Gastroesophageal sphincter (tissue), 3 donors: ENCODE data around the gene CELF2.

Source experiments
- CTCF ChIP-seq, 4 experiments: fragments of 200-600 bp in 2 of 4; fragments of 450-650 bp in 2 of 4; sonication (generic) in 1 of 4; IDR thresholded peaks; one replicate each; pipeline ENCODE4 v1.5.1; 2017 to 2019; ENCODE audit warnings: antibody characterized with exemption in 4 of 4, mild to moderate bottlenecking in 2 of 4, moderate library complexity in 2 of 4
- EP300 ChIP-seq: sonication (generic); formaldehyde crosslinking; IDR thresholded peaks from one replicate; pipeline ENCODE4 v1.6.1; 2017; ENCODE audit warnings: antibody characterized with exemption, mild to moderate bottlenecking
- POLR2AphosphoS5 ChIP-seq: sonication (generic); formaldehyde crosslinking; IDR thresholded peaks from one replicate; pipeline ENCODE4 v1.6.1; 2017; ENCODE audit warnings: antibody characterized with exemption

- no peak for TF ChIP-seq POLR2AphosphoS5
- TF ChIP-seq CTCF (IDR thresholded peaks at IDR 0.05), result no peak
- TF ChIP-seq EP300, result no peak
Observed at GRCh38 chr10:11339660-11340059, 322.0 kb downstream of the CELF2 start.
